IMR-90 (cell line): ENCODE measurements around the gene SYPL1. TPM values are rescaled to one million over a fixed set of nuclear protein-coding genes. Genes with fewer than 3 reads are reported as not detected.

Source experiments
- ATAC-seq: fragments of 200-7000 bp; cut with Tn5 transposase; 2 replicates; pipeline ENCODE4 v1.9.1; 2020; ENCODE audit warnings: low read depth, mild to moderate bottlenecking, moderate library complexity
- BruUV-seq: library from RNA; stranded (reverse); fragments of 400-500 nt; replicated peaks from 2 replicates; lab custom pipeline; 2021; lab: Mats Ljungman, UMichigan
- CTCF ChIA-PET: fragments of 300-600 bp; formaldehyde crosslinking; extraction: SDS; loops from one replicate; lab custom pipeline; 2021; ENCODE audit warnings: antibody characterized with exemption; lab: Yijun Ruan, JAX
- POLR2A ChIA-PET: fragments of 300-600 bp; sonication (Branson Sonifier 250); formaldehyde crosslinking; loops from one replicate; lab custom pipeline; 2022; ENCODE audit warnings: antibody characterized with exemption; ENCODE audit not compliant: unreplicated experiment; lab: Charles Lee
- DNase-seq: peaks from one replicate; pipeline ENCODE4 v3.0.0; 2013
- H2AFZ ChIP-seq: replicated peaks from 2 replicates; pipeline ENCODE3; 2013; ENCODE audit warnings: low read length, mild to moderate bottlenecking; ENCODE audit not compliant: poor library complexity
- H2AK5ac ChIP-seq: 2 replicates; pipeline ENCODE4 v1.6.1; 2013; ENCODE audit warnings: low read depth, low read length, inconsistent platforms
- H2AK9ac ChIP-seq: replicated peaks from 2 replicates; pipeline ENCODE3; 2013; ENCODE audit warnings: mild to moderate bottlenecking, low read depth, low read length, moderate library complexity; ENCODE audit not compliant: poor library complexity
- H2BK120ac ChIP-seq: 2 replicates; pipeline ENCODE4 v1.6.1; 2013; ENCODE audit warnings: low read depth, low read length, inconsistent platforms
- H2BK15ac ChIP-seq: 3 replicates; pipeline ENCODE4 v1.6.1; 2013; ENCODE audit warnings: low read depth, low read length, inconsistent platforms
- H2BK20ac ChIP-seq: 2 replicates; pipeline ENCODE4 v1.6.1; 2013; ENCODE audit warnings: low read depth, mild to moderate bottlenecking, inconsistent platforms, low read length, moderate library complexity
- H2BK5ac ChIP-seq: 2 replicates; pipeline ENCODE4 v1.6.1; 2013; ENCODE audit warnings: mild to moderate bottlenecking, low read depth, low read length, inconsistent platforms; ENCODE audit not compliant: poor library complexity, severe bottlenecking
- H3K14ac ChIP-seq: replicated peaks from 2 replicates; pipeline ENCODE4 v1.6.1; 2013; ENCODE audit warnings: low read depth, low read length, inconsistent platforms
- H3K18ac ChIP-seq: 2 replicates; pipeline ENCODE4 v1.6.1; 2013; ENCODE audit warnings: low read depth, low read length, control low read depth
- H3K23ac ChIP-seq: 2 replicates; pipeline ENCODE4 v1.6.1; 2013; ENCODE audit warnings: low read depth, low read length, inconsistent platforms
- H3K27ac ChIP-seq: 2 replicates; pipeline ENCODE4 v1.5.1; 2013; ENCODE audit warnings: mild to moderate bottlenecking, control low read depth, low read length; ENCODE audit not compliant: insufficient read depth
- H3K27me3 ChIP-seq: 2 replicates; pipeline ENCODE4 v1.6.1; 2013; ENCODE audit warnings: low read length; ENCODE audit not compliant: control insufficient read depth, insufficient read depth
- H3K36me3 ChIP-seq: 2 replicates; pipeline ENCODE4 v1.6.1; 2013; ENCODE audit warnings: low read length, mixed read lengths; ENCODE audit not compliant: control insufficient read depth, insufficient read depth
- H3K4ac ChIP-seq: 2 replicates; pipeline ENCODE4 v1.6.1; 2013; ENCODE audit warnings: low read depth, low read length, inconsistent platforms
- H3K4me1 ChIP-seq: 2 replicates; pipeline ENCODE4 v1.6.1; 2013; ENCODE audit warnings: low read length, mixed read lengths; ENCODE audit not compliant: control insufficient read depth, insufficient read depth
- H3K4me2 ChIP-seq: 2 replicates; pipeline ENCODE4 v1.6.1; 2013; ENCODE audit warnings: low read depth, mild to moderate bottlenecking, control low read depth, low read length, moderate library complexity
- H3K4me3 ChIP-seq: 2 replicates; pipeline ENCODE4 v1.5.1; 2013; ENCODE audit warnings: low read depth, mild to moderate bottlenecking, control low read depth, low read length, moderate library complexity; ENCODE audit not compliant: insufficient read depth
- H3K56ac ChIP-seq: 2 replicates; pipeline ENCODE4 v1.6.1; 2013; ENCODE audit warnings: low read length, inconsistent platforms; ENCODE audit not compliant: insufficient read depth; ENCODE audit errors: extremely low read depth
- H3K79me1 ChIP-seq, 2 experiments: 2 replicates each; pipeline ENCODE4 v1.6.1; 2013; ENCODE audit warnings: low read length in 2 of 2, inconsistent platforms in 1 of 2, low read depth in 1 of 2
- H3K9ac ChIP-seq: 2 replicates; pipeline ENCODE4 v1.6.1; 2013; ENCODE audit warnings: low read depth, low read length, control low read depth
- H3K9me1 ChIP-seq: 2 replicates; pipeline ENCODE4 v1.6.1; 2013; ENCODE audit warnings: low read length, inconsistent platforms; ENCODE audit not compliant: insufficient read depth
- H3K9me3 ChIP-seq: 2 replicates; pipeline ENCODE4 v1.6.1; 2013; ENCODE audit warnings: low read length; ENCODE audit not compliant: control insufficient read depth, insufficient read depth
- H4K20me1 ChIP-seq: 2 replicates; pipeline ENCODE4 v1.6.1; 2013; ENCODE audit warnings: low read length, inconsistent platforms; ENCODE audit not compliant: insufficient read depth
- H4K5ac ChIP-seq: 2 replicates; pipeline ENCODE4 v1.6.1; 2013; ENCODE audit warnings: mild to moderate bottlenecking, low read depth, low read length, control low read depth
- H4K8ac ChIP-seq, 2 experiments: 2 replicates each; pipeline ENCODE4 v1.6.1; 2013; ENCODE audit warnings: low read depth in 2 of 2, low read length in 2 of 2, control low read depth in 1 of 2, inconsistent platforms in 1 of 2
- H4K91ac ChIP-seq: 2 replicates; pipeline ENCODE4 v1.6.1; 2013; ENCODE audit warnings: low read depth, low read length, inconsistent platforms; ENCODE audit not compliant: insufficient read depth
- BHLHE40 ChIP-seq: fragments of 150-350 bp; IDR thresholded peaks from 2 replicates; pipeline ENCODE4 v1.6.1; 2016; ENCODE audit warnings: mild to moderate bottlenecking, low read depth, low read length
- CEBPB ChIP-seq: IDR thresholded peaks from 2 replicates; pipeline ENCODE4 v1.6.1; 2012; ENCODE audit warnings: low read depth, low read length, improper control_type of control experiment
- CHD1 ChIP-seq: IDR thresholded peaks from 2 replicates; pipeline ENCODE4 v1.6.1; 2012; ENCODE audit warnings: low read depth, low read length, improper control_type of control experiment
- CTCF ChIP-seq: conservative IDR thresholded peaks from 2 replicates; pipeline ENCODE4 v1.5.1; 2012; ENCODE audit warnings: mild to moderate bottlenecking, low read depth, low read length, improper control_type of control experiment
- ELK1 ChIP-seq: fragments of 150-350 bp; IDR thresholded peaks from 2 replicates; pipeline ENCODE4 v1.6.1; 2016; ENCODE audit warnings: low read depth, mild to moderate bottlenecking, low read length, moderate library complexity, borderline replicate concordance
- FOS ChIP-seq: fragments of 150-350 bp; IDR thresholded peaks from 2 replicates; pipeline ENCODE4 v1.6.1; 2016; ENCODE audit warnings: low read depth, low read length
- MAFK ChIP-seq: IDR thresholded peaks from 2 replicates; pipeline ENCODE4 v1.6.1; 2012; ENCODE audit warnings: low read depth, low read length, improper control_type of control experiment
- MAZ ChIP-seq: IDR thresholded peaks from 2 replicates; pipeline ENCODE4 v1.6.1; 2012; ENCODE audit warnings: low read depth, mild to moderate bottlenecking, low read length, improper control_type of control experiment, moderate library complexity, borderline replicate concordance
- MXI1 ChIP-seq: IDR thresholded peaks from 2 replicates; pipeline ENCODE4 v1.6.1; 2012; ENCODE audit warnings: low read depth, mild to moderate bottlenecking, low read length, moderate library complexity, borderline replicate concordance
- NFE2L2 ChIP-seq: fragments of 150-350 bp; IDR thresholded peaks from 2 replicates; pipeline ENCODE4 v1.6.1; 2016; ENCODE audit warnings: low read depth, mild to moderate bottlenecking, low read length
- POLR2A ChIP-seq: IDR thresholded peaks from 2 replicates; pipeline ENCODE4 v1.6.1; 2012; ENCODE audit warnings: mild to moderate bottlenecking, low read depth, low read length
- RAD21 ChIP-seq: IDR thresholded peaks from 2 replicates; pipeline ENCODE4 v1.6.1; 2012; ENCODE audit warnings: low read length, improper control_type of control experiment
- RCOR1 ChIP-seq: IDR thresholded peaks from 2 replicates; pipeline ENCODE4 v1.6.1; 2012; ENCODE audit warnings: mild to moderate bottlenecking, low read length, improper control_type of control experiment; ENCODE audit not compliant: insufficient replicate concordance
- RFX5 ChIP-seq: IDR thresholded peaks from 2 replicates; pipeline ENCODE4 v1.8.0; 2012; ENCODE audit warnings: low read depth, mild to moderate bottlenecking, low read length, moderate library complexity
- SMC3 ChIP-seq: fragments of 150-350 bp; IDR thresholded peaks from 2 replicates; pipeline ENCODE4 v1.6.1; 2016; ENCODE audit warnings: low read depth, mild to moderate bottlenecking, antibody characterized with exemption, low read length, moderate library complexity
- USF2 ChIP-seq: fragments of 150-350 bp; IDR thresholded peaks from 2 replicates; pipeline ENCODE4 v1.6.1; 2017; ENCODE audit warnings: mild to moderate bottlenecking, antibody characterized with exemption, low read length, low read depth
- WGBS, 2 experiments: methylation state at CpG; one replicate each; pipeline versions ENCODE4 v1.1.5 to v1.1.7; 2013; ENCODE audit warnings: missing lambda C conversion rate in 2 of 2; ENCODE audit not compliant: insufficient read length in 1 of 2; ENCODE audit errors: extremely low coverage in 2 of 2; 5-methylcytosine and 5-hydroxymethylcytosine counted together
- dilution Hi-C: fragments of 300-500 bp; cut with HindIII; formaldehyde crosslinking; loops from one replicate; pipeline ENCODE4 v1.14.3; 2018; ENCODE audit warnings: low sequenced_read_pairs; ENCODE audit not compliant: unreplicated experiment
- in situ Hi-C: fragments of 300-500 bp; cut with MboI; formaldehyde crosslinking; loops from 3 replicates; pipeline ENCODE4 v1.14.3; 2019; ENCODE audit warnings: low sequenced_read_pairs, inconsistent platforms, mixed read lengths
- intact Hi-C: fragments of 100-400 bp; cut with micrococcal nuclease; formaldehyde crosslinking; loops from 2 replicates; pipeline ENCODE4 v1.10.0; 2022
- polyA plus RNA-seq, 3 experiments: library from polyadenylated mRNA; depleted of rRNA; stranded (reverse); fragments of >200 nt; gene quantifications; 2 replicates each; pipeline ENCODE4 v1.2.3, GENCODE V29; 2012; ENCODE audit warnings: low replicate concordance in 1 of 3
- total RNA-seq: library from RNA; depleted of rRNA; stranded (reverse); fragments of >200 nt; gene quantifications from 2 replicates; pipeline ENCODE4 v1.2.3, GENCODE V29; 2012

Gene SYPL1
- total and polyA plus RNA-seq, 2 of the 4 experiments (the other 2 are of a cell fraction) = 19.0 to 45.0 TPM

- no peak overlapping the region for H3K4ac ChIP-seq
- no peaks in the 10 kb centered on the region for H3K79me1 ChIP-seq
- ChIA-PET POLR2A (no interaction called here), CTCF (no interaction called here)
- no peak overlapping the region for H2BK120ac ChIP-seq
- WGBS, 2 experiments = no CpG with 5 or more reads among the region's 2 CpGs
- no peak overlapping the region for H3K4me2 ChIP-seq
- no peak overlapping the region for H2AK9ac ChIP-seq
- no peak overlapping the region for H3K23ac ChIP-seq
- H3K9ac ChIP-seq = no peak overlapping the region
- in situ Hi-C loops (no loop called here), intact Hi-C loops (no loop called here), dilution Hi-C loops (no loop called here)
- TF ChIP-seq MAZ = no peak
- TF ChIP-seq USF2 = no peak
- no peak for TF ChIP-seq FOS
- no peak for TF ChIP-seq RFX5
- TF ChIP-seq MXI1 = no peak
- no peak for TF ChIP-seq BHLHE40
- no peak for TF ChIP-seq MAFK
- no peak for TF ChIP-seq POLR2A
- no peak for TF ChIP-seq SMC3
- TF ChIP-seq CTCF = no peak
- no peak for TF ChIP-seq RCOR1
- TF ChIP-seq CEBPB = no peak
- TF ChIP-seq CHD1 = no peak
- no peak for TF ChIP-seq NFE2L2
- TF ChIP-seq RAD21 = no peak
- no peak for TF ChIP-seq ELK1
- no peak overlapping the region for H3K56ac ChIP-seq
- no peaks in the 10 kb centered on the region; the same call in 1 of the 2 replicates for H3K9me1 ChIP-seq
- ATAC-seq = no peak
- H3K36me3 ChIP-seq = no peaks in the 10 kb centered on the region
- no TSS peak for BruUV-seq
- no peaks in the 10 kb centered on the region for H3K4me1 ChIP-seq
- H3K9me3 ChIP-seq = no peaks in the 10 kb centered on the region
- no peak overlapping the region for H3K18ac ChIP-seq
- H4K5ac ChIP-seq = no peak overlapping the region
- no peak overlapping the region for H3K14ac ChIP-seq
- no peak overlapping the region for H4K8ac ChIP-seq
- H2BK20ac ChIP-seq = no peak overlapping the region
- H3K27ac ChIP-seq = no peak overlapping the region
- no peak overlapping the region for H3K4me3 ChIP-seq
- no peak for DNase-seq
- no peaks in the 10 kb centered on the region for H4K20me1 ChIP-seq
- no peak overlapping the region for H2AFZ ChIP-seq
- no peak overlapping the region for H2BK15ac ChIP-seq
- H3K27me3 ChIP-seq = peaks cover 5% of the 10 kb centered on the region; the same call in 1 of the 2 replicates
- H2AK5ac ChIP-seq = no peak overlapping the region
- no peak overlapping the region for H4K91ac ChIP-seq
- no peak overlapping the region for H2BK5ac ChIP-seq
Measured at GRCh38 chr7:106076537-106076936, 35.6 kb downstream of the SYPL1 start.
